ENCODE data around the gene MRPL20. TPM values are rescaled to one million over a fixed set of nuclear protein-coding genes. Genes with fewer than 3 reads are reported as not detected.

MRPL20 gene
- total RNA-seq, 1 experiment from 2014 or later, result 110 TPM

- no peak for DNase-seq
- TF ChIP-seq, protein P1, sequence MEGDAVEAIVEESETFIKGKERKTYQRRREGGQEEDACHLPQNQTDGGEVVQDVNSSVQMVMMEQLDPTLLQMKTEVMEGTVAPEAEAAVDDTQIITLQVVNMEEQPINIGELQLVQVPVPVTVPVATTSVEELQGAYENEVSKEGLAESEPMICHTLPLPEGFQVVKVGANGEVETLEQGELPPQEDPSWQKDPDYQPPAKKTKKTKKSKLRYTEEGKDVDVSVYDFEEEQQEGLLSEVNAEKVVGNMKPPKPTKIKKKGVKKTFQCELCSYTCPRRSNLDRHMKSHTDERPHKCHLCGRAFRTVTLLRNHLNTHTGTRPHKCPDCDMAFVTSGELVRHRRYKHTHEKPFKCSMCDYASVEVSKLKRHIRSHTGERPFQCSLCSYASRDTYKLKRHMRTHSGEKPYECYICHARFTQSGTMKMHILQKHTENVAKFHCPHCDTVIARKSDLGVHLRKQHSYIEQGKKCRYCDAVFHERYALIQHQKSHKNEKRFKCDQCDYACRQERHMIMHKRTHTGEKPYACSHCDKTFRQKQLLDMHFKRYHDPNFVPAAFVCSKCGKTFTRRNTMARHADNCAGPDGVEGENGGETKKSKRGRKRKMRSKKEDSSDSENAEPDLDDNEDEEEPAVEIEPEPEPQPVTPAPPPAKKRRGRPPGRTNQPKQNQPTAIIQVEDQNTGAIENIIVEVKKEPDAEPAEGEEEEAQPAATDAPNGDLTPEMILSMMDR (IDR thresholded peaks at IDR 0.05; ENCODE audit: insufficient read depth in 1 of 2, low read depth in 1 of 2, low read length in 1 of 2, severe bottlenecking in 1 of 2, unreplicated experiment in 1 of 2), result no peak
- Mint-ChIP-seq H3K9me3 (ENCODE audit: unreplicated experiment) (no peaks in the 10 kb centered on the region), H3K27me3 (ENCODE audit: insufficient read depth, unreplicated experiment) (no peaks in the 10 kb centered on the region), H3K4me1 (ENCODE audit: low read depth, unreplicated experiment) (peaks cover 12% of the 10 kb centered on the region), H3K27ac (ENCODE audit: unreplicated experiment) (peak overlapping the region; percentile 76), H3K4me3 (ENCODE audit: unreplicated experiment) (peak overlapping the region; percentile 86), H3K36me3 (ENCODE audit: insufficient read depth, unreplicated experiment) (peaks cover 85% of the 10 kb centered on the region)
- BruUV-seq (replicated peaks), result TSS peak; percentile 52
- Histone ChIP-seq H3K27me3 (replicated peaks; ENCODE audit: control insufficient read depth, insufficient read depth, low read length) (no peaks in the 10 kb centered on the region), H3K36me3 (ENCODE audit: control insufficient read depth, insufficient read depth, low read length) (peaks cover 2% of the 10 kb centered on the region; the same call in 1 of the 2 replicates), H3K4me3 (ENCODE audit: low read depth, low read length) (peak overlapping the region; percentile 94), H3K9me3 (no peaks in the 10 kb centered on the region), H3K4me1 (peaks cover 22% of the 10 kb centered on the region)
- intact Hi-C loops (cut with micrococcal nuclease; ENCODE audit: unreplicated experiment), result loop anchor here (2.0 to 5.0 kb wide), 2 partner anchors 34 to 43 kb away; no protein-coding TSS in a partner anchor
- POLR2A ChIA-PET, result interaction anchor here (1.7 kb wide), 1 partner anchor 10 kb away, joined by 14 read pairs; no protein-coding TSS in a partner anchor
- CTCF ChIA-PET, result interaction anchor here (0.6 kb wide), 1 partner anchor 86 kb away, joined by 3 read pairs; no protein-coding TSS in a partner anchor
Observed at GRCh38 chr1:1397839-1398523, 9.1 kb downstream of the MRPL20 start.

DNA sequence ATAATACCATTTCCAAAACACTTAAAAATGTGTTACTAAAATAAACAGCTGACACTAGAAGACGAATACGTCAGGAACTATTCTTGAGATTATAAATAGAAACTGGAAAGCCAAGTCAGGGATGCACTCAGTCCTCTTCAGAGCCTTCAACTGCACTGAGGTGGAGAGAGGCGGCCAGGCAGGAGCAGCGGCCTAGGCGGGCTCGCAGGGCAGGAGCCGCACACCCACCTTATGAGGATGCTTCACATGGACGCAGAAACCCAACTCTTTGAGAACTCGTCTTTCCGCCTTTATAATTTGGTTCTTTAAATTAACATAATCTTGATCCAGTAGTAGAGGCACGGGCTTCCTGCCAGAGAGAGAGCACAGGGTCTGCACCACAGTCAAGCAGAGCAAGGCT is 11.9 kb downstream of the MRPL20 start:
- Mint-ChIP-seq H3K4me1 (ENCODE audit: low read depth, unreplicated experiment) (peaks cover under 1% of the 10 kb centered on the region), H3K36me3 (ENCODE audit: insufficient read depth, unreplicated experiment) (peaks cover 85% of the 10 kb centered on the region), H3K27ac (ENCODE audit: unreplicated experiment) (no peak overlapping the region), H3K9me3 (ENCODE audit: unreplicated experiment) (no peaks in the 10 kb centered on the region), H3K27me3 (ENCODE audit: insufficient read depth, unreplicated experiment) (no peaks in the 10 kb centered on the region), H3K4me3 (ENCODE audit: unreplicated experiment) (no peak overlapping the region)
- intact Hi-C loops (cut with micrococcal nuclease; ENCODE audit: unreplicated experiment), result loop anchor here (5.0 kb wide), 1 partner anchor 37 kb away; no protein-coding TSS in a partner anchor
- no TSS peak for BruUV-seq (replicated peaks)
- no peaks in the 10 kb centered on the region; the same call in none of the 2 replicates for H3K36me3 ChIP-seq (ENCODE audit: control insufficient read depth, insufficient read depth, low read length)
- no peak overlapping the region for H3K4me3 ChIP-seq (ENCODE audit: low read depth, low read length)
- no peak for DNase-seq
- CTCF ChIA-PET, result no interaction called here
- H3K9me3 ChIP-seq, result no peaks in the 10 kb centered on the region
- POLR2A ChIA-PET, result no interaction called here
- TF ChIP-seq, protein P1 (IDR thresholded peaks at IDR 0.05; ENCODE audit: insufficient read depth in 1 of 2, low read depth in 1 of 2, low read length in 1 of 2, severe bottlenecking in 1 of 2, unreplicated experiment in 1 of 2), result no peak
- no peaks in the 10 kb centered on the region for H3K27me3 ChIP-seq (replicated peaks; ENCODE audit: control insufficient read depth, insufficient read depth, low read length)
- peaks cover 12% of the 10 kb centered on the region; the same call in 1 of the 2 replicates for H3K4me1 ChIP-seq

- POLR2A ChIA-PET, result no interaction called here
- TF ChIP-seq, protein P1 (IDR thresholded peaks at IDR 0.05; ENCODE audit: insufficient read depth in 1 of 2, low read depth in 1 of 2, low read length in 1 of 2, severe bottlenecking in 1 of 2, unreplicated experiment in 1 of 2), result no peak
- Histone ChIP-seq H3K4me3 (ENCODE audit: low read depth, low read length) (no peak overlapping the region), H3K27me3 (replicated peaks; ENCODE audit: control insufficient read depth, insufficient read depth, low read length) (no peaks in the 10 kb centered on the region), H3K36me3 (ENCODE audit: control insufficient read depth, insufficient read depth, low read length) (no peaks in the 10 kb centered on the region; the same call in 1 of the 2 replicates), H3K9me3 (no peaks in the 10 kb centered on the region), H3K4me1 (peaks cover 12% of the 10 kb centered on the region; the same call in 1 of the 2 replicates)
- no peaks in the 10 kb centered on the region for H3K9me3 Mint-ChIP-seq (ENCODE audit: unreplicated experiment)
- BruUV-seq (replicated peaks), result no TSS peak
- no peak overlapping the region for H3K4me3 Mint-ChIP-seq (ENCODE audit: unreplicated experiment)
- intact Hi-C loops (cut with micrococcal nuclease; ENCODE audit: unreplicated experiment), result no loop called here
- CTCF ChIA-PET, result no interaction called here
- no peaks in the 10 kb centered on the region for H3K27me3 Mint-ChIP-seq (ENCODE audit: insufficient read depth, unreplicated experiment)
- H3K36me3 Mint-ChIP-seq (ENCODE audit: insufficient read depth, unreplicated experiment), result peaks cover 85% of the 10 kb centered on the region
- no peak overlapping the region for H3K27ac Mint-ChIP-seq (ENCODE audit: unreplicated experiment)
- H3K4me1 Mint-ChIP-seq (ENCODE audit: low read depth, unreplicated experiment), result no peaks in the 10 kb centered on the region
- DNase-seq, result no peak
Observed at GRCh38 chr1:1394116-1394515, 13.0 kb downstream of the MRPL20 start.
